GM21529 (cell line): ENCODE measurements around the gene MAGED2.
"Not testable (repeated sequence)": the region's sequence is repeated elsewhere in the genome, so short reads cannot be mapped to it uniquely, and the experiment has no call there.

Experiments used
- ATAC-seq: cut with Tn5 transposase; IDR thresholded peaks from one replicate; pipeline ENCODE4 v1.9.1; 2021; ENCODE audit not compliant: unreplicated experiment

MAGED2 gene

DNA sequence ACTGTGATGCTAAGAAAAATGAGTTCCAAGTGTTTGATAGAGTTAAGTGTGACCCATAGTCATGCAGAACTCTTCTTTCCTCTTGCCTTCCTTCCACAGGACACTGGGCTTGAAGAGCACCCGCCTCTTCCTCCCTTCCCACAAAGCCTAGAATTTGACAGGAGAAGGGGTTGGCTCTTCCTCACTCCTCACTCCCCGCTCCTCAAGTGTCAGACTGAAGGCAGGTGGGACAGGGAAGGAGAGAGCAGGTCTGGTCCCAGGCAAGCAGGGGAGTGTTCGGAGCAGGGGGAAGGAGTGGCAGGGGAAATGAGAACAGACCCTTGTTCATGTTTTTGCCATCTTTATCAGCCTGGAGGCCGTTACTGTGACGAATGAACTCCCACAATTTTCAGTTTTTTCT, 10.7 kb downstream of the MAGED2 start:
- ATAC-seq = no peak

DNA sequence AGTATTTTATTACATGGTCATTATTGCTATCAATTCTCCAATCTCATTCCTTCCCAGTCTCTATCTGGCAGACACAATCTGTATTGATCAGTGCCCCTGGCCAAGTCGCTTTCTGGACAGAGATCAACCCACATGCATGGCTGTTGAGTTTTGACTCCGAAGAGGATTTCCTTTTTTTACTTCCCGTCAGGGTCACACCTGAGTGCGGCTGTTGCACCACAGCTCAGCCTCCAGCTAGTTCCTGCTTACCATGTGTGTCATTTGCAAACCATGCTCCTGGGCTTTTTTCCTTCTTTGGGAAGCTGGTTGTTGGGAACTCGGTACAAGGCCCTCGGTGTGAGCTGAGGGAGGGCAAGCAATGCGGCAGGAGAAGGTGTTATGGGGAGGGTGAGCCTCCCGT, 11.7 kb downstream of the MAGED2 start:
- ATAC-seq = no peak

DNA sequence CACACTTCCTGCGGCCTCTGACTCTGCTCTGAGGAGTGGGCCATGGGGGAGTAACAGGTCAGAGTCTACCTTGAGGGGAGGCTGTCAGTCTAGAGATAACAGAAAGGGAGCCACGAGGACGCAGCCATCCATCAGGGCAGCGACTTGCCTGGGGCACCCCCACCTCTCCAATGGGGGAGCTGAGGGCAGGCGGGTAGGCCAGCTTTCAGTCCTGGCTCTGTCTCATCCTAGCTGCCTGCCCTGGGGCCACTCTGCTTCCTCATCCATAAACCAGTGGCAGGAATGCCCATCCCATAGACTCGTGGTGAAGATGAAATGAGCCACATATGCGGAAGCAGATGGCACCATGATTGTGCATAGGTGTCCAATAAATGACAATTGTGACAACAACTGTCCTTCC, 13.2 kb downstream of the MAGED2 start:
- no peak for ATAC-seq

DNA sequence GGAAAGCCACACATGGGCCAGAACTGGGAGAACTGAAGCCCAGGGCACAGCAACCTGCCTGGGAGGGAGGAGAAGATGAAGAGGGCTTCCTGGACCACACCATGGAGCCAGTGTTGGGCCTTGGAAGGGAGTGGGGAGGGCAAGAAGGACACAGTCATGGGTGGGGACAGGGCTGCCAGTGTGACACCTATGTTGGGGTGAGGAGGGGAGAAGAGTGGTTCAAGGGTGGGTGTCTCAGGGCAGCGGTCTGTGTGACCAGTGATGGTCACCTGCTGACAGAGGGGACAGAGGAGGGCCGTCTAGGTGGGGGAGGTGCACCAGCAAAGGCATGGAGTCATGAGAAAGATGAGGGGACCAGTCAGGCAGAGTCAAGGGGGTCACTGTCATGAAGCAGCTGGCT, 13.8 kb downstream of the MAGED2 start:
- no peak for ATAC-seq

DNA sequence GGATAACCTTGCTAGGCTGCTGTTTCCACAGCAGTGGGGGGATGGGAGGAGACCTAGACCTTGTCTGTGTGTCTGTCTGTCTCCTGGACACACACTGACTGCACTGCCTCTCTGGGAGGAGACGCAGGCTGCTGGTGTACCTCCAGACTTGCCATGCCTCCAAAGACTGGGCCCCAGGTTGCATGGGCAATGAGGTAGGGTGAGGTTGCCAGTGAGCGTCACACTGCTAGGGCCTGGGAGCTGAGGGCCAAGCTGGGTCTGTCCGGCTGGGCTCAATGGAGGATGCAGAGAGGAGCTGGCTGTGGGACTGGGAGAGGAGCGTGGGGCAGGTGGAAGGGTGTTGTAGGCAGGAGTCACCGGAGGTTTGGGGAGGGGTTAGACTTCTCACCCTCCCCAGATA, 16.6 kb downstream of the MAGED2 start:
- ATAC-seq = no peak

DNA sequence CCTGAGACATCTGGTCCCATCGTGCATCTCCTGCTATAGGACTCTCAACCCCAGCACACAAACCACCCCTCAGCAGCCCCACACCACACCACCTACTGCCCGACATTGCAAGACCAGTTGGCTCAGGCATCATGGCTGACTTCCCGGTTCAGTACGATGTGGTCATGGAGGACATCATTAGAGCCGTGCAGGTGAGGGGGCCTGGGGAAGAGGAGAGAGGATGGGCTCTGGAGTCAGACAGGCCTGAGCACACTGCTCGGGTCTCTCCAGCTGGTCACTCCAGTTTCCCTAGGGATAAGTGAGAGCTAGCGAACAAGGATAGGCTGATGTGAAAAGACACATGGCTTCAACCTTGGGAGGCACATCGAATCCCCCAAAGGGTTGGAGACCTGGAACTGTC, 17.2 kb downstream of the MAGED2 start:
- no peak for ATAC-seq

DNA sequence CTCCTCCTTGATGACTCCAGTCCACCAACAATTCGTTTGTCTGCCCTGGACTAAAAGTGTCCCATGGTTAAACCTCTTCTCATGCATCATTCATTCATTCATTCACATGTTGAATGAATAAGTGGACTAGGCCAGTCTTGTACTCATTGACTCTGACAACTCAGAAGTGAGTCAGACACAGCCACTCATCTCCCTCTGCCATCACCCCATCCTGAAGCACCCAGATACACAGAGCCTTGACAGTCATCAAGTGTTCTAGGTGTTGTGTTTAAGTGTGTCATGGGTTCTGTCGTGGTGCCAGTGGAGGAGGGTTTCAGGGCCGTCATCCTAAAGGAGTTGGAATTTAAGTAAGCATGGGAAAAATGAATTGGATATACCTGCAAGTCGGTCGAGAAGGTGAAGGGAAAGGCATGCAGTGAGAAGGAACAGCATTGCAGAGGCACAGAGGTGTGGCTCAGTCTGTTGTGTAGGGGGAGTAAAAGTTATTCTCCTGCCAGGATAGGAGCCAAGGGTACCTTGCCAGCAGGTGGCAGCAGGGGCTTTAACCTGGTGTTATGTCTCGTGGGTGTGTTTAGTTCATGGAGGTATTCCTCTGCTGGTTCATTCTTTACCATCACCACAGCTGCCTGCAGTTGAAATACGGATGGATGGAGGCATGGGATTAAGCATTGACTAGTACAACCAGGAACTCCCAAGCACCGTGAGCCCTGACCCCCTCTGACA, 18.3 kb downstream of the MAGED2 start:
- no peak for ATAC-seq

DNA sequence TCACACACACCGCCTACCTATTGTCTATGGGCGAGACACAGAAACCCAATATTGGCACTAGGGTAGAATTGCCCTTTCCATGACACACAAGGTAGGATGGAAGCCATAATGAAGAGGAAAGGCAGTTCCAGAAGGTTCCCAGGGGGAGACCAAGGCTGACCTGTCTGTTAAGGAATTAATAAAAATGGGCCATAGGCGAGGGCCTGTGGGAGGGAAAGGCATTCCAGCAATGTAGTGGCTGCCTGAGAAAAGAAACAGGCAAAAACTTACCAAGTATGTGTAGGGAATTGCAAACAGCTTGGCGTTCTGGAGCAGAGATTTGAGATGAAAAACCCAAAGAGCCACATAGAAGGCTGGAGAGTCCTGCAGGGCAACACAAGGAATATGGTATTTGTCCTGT, 19.1 kb downstream of the MAGED2 start:
- no peak for ATAC-seq

DNA sequence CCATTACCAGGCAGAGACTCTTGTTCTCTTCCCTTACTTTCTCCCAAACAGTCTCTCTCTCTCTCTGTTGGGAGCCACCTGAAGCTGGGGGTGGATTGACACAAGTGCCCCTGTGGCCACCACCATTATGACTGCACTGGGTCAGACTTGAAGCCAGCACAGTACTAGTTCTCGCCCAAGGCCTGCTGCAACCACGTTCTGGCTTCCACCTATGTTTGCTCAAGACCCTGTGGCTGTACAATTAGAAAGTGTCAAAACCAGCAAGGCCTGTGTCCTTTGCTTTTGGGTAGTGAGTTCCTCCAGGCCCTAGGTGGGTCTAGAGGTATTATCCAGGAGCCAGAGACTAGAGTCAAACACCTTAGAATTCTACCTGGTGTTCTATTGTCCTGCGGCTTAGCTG, 31.0 kb downstream of the MAGED2 start:
- ATAC-seq = no peak

DNA sequence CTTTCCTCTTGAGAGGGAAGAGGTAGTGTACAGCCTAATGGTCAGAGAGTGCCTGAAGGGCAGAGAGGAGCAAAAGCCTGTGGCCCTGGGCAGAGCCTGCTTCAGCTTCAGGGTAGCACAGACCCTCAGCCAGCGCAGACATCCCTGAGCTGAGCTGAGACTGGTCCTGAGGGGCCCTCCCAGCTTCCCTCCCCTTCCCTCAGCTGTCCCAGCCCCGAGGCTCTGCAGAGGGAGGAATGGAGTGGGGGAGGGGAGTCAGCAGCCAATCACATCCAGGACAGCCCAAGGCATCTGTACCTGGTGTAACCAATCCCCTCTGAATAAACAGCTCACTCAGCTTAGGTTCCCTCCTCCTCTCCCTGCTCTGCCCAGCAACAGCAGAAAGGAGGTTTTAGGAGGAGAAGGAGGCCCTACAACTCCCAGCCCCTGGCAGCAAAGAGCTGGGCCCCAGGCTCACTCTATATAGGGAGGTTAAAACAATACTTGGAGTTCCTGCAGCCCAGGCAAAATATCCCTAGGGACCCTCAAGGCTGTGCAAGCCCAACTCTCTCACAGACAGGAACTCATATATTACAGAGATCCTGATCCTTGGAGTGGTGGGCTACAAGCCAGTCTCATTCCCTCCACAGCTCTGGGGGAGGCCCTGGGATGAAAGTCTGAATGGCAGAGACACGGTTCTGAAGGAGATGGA, 33.8 kb downstream of the MAGED2 start:
- ATAC-seq = not testable (repeated sequence)

DNA sequence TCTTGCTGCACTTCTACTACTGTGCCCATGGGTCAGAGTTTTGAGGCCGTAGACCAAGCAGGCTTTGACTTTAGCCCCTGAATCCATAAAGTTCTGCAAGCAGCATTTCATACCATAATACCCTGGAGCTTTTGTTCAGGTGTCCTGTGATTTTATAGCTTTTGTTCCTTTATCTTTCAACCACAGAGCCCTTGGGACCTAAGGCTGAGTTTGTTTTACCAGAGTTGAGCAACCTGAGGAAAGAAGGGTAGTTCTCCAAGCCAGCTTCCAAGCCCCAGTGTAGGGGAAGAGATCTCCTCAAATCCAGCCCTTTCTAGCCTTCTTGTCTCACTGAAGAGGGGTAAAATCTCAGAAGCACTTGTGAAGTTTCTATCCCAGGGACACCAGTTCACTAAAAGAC, 35.1 kb downstream of the MAGED2 start:
- no peak for ATAC-seq

DNA sequence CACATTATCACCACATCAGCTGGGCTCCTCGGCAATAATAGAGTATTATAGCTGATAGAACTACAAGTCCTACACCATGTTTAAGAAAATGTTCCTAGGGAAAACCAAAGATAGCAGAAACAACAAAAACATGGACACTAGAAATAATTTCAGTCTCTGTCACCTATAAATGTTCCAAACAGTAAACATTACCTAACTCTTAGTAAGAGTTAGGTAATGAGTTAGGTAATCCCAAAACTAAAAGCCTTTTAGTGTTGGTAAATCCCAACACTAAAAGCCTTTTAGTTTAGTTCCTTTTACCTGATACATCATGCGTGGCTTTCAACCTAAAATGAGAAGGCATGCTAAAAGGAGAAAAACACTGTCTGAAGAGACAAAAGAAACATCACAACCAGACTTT, 35.5 kb downstream of the MAGED2 start:
- ATAC-seq = no peak

DNA sequence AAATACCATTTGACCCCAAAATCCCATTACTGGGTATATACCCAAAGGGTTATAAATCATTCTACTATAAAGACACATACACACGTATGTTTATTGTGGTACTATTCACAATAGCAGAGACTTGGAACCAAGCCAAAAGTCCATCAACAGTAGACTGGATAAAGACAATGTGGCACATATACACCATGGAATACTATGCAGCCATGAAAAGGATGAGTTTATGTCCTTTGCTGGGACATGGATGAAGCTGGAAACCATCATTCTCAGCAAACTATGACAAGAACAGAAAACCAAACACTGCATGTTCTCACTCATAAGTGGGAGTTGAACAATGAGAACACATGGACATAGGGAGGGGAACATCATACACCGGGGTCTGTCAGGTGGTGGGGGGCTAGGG, 40.2 kb downstream of the MAGED2 start:
- not testable (repeated sequence) for ATAC-seq

DNA sequence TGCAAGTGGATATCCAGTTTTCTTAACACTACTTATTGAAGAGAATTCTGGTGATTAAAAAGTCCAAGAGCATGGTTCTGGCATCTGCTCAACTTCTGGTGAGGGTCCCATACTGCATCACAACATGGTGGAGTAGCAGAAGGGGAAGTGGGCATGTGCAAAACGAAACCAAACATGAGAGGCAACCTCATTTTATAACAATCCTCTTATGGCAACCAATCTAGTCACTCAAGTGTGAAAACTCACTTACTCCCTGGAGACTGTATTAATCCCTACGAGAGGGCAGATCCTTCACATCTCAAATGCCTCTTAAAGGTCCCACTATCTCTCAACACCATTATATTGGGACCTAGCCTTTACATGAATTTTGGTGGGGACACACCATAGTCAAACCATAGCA, 57.7 kb downstream of the MAGED2 start:
- no peak for ATAC-seq
